ENCODE measurements around the gene TTC27. TPM values are rescaled to one million over a fixed set of nuclear protein-coding genes. Genes with fewer than 3 reads are reported as not detected.

TTC27 gene
- total RNA-seq, result 10 to 100 TPM in 2 of 4 donors, 1 to 10 TPM in 2; 7.1 to 20.3 (median 10.4) TPM

- peak; percentile 96 for DNase-seq
- Histone ChIP-seq H3K27ac (peak within 1 kb of the TSS; percentile 65 to 81 (median 76)), H3K9me3 (no peaks in the 10 kb centered on the region), H3K36me3 (peaks cover 0 to 24% (median 2%) of the 10 kb centered on the region in 4 donors), H3K27me3 (no peaks in the 10 kb centered on the region), H3K4me3 (peak within 1 kb of the TSS; percentile 46 to 85 (median 70)), H3K4me1 (peaks cover 8 to 27% (median 10%) of the 10 kb centered on the region in 4 donors)
- intact Hi-C loops (cut with DNase I; ENCODE audit: low total_unique reads) (no loop called here), in situ Hi-C loops (cut with MboI; ENCODE audit: low pct_ligation_motif_present in 1 of 4, low pct_unique_long_range_greater_than_20kb in 1 of 4, low sequenced_read_pairs in 3 of 4) (no loop called here)
- peak in 1 of 5 experiments; percentile 7 for TF ChIP-seq CTCF (IDR thresholded peaks at IDR 0.05)
- TF ChIP-seq POLR2AphosphoS5 (IDR thresholded peaks at IDR 0.05), result peak in 2 of 3 donors; percentile 38 to 61
- no peak for TF ChIP-seq EP300 (IDR thresholded peaks at IDR 0.05; ENCODE audit: low read depth)
- 0 to 1% methylated on average over 4 to 39 of the region's 39 CpGs for WGBS, 2 donors (ENCODE audit: low coverage in 1 of 2)
Measured at GRCh38 chr2:32627814-32628579, at the start of gene TTC27. Gene TTC27 (plus strand): TSS chr2:32628050. CDS start chr2:32628293, 243 bp downstream.

GRCh38 chr2:32591669-32592463 lies 36.0 kb upstream of the TTC27 start:
- Histone ChIP-seq H3K4me1 (no peaks in the 10 kb centered on the region), H3K27ac (no peak overlapping the region), H3K9me3 (no peaks in the 10 kb centered on the region)

GRCh38 chr2:32594573-32594972 lies 33.3 kb upstream of the TTC27 start:
- no peak overlapping the region for H3K4me3 ChIP-seq
- 89 to 91% methylated on average over 2 to 3 of the region's 3 CpGs for WGBS, 2 donors (ENCODE audit: low coverage in 1 of 2)
- DNase-seq, result no peak
- H3K4me1 ChIP-seq, result no peaks in the 10 kb centered on the region
- H3K27me3 ChIP-seq, result no peaks in the 10 kb centered on the region
- H3K36me3 ChIP-seq, result peaks cover 0 to 26% (median 10%) of the 10 kb centered on the region in 4 donors
- no peaks in the 10 kb centered on the region for H3K9me3 ChIP-seq
- H3K27ac ChIP-seq, result no peak overlapping the region
- no peak for TF ChIP-seq POLR2A (IDR thresholded peaks at IDR 0.05)
- no peak for TF ChIP-seq POLR2AphosphoS5 (IDR thresholded peaks at IDR 0.05)
- no peak for TF ChIP-seq EP300 (IDR thresholded peaks at IDR 0.05; ENCODE audit: low read depth)
- TF ChIP-seq CTCF (IDR thresholded peaks at IDR 0.05), result no peak
- intact Hi-C loops (cut with DNase I; ENCODE audit: low total_unique reads), result no loop called here
- in situ Hi-C loops (cut with MboI; ENCODE audit: low pct_ligation_motif_present in 1 of 4, low pct_unique_long_range_greater_than_20kb in 1 of 4, low sequenced_read_pairs in 3 of 4), result no loop called here

More at GRCh38 chr2:32591669-32592463, 36.0 kb upstream of the TTC27 start:
- TF ChIP-seq EP300 (IDR thresholded peaks at IDR 0.05; ENCODE audit: low read depth) (no peak), POLR2AphosphoS5 (IDR thresholded peaks at IDR 0.05) (no peak), CTCF (IDR thresholded peaks at IDR 0.05) (no peak), POLR2A (IDR thresholded peaks at IDR 0.05) (no peak)
- Histone ChIP-seq H3K27me3 (no peaks in the 10 kb centered on the region), H3K4me3 (no peak overlapping the region), H3K36me3 (peaks cover 0 to 14% (median 2%) of the 10 kb centered on the region in 4 donors)
- 48 to 58% methylated on average over 3 of the region's 3 CpGs for WGBS, 2 donors (ENCODE audit: low coverage in 1 of 2)
- in situ Hi-C loops (cut with MboI; ENCODE audit: low pct_ligation_motif_present in 1 of 4, low pct_unique_long_range_greater_than_20kb in 1 of 4, low sequenced_read_pairs in 3 of 4), result no loop called here
- no peak for DNase-seq
- intact Hi-C loops (cut with DNase I; ENCODE audit: low total_unique reads), result no loop called here

- TF ChIP-seq CTCF (IDR thresholded peaks at IDR 0.05) (no peak), POLR2AphosphoS5 (IDR thresholded peaks at IDR 0.05) (no peak), POLR2A (IDR thresholded peaks at IDR 0.05) (no peak), EP300 (IDR thresholded peaks at IDR 0.05; ENCODE audit: low read depth) (no peak)
- in situ Hi-C loops (cut with MboI; ENCODE audit: low pct_ligation_motif_present in 1 of 4, low pct_unique_long_range_greater_than_20kb in 1 of 4, low sequenced_read_pairs in 3 of 4), result no loop called here
- no peaks in the 10 kb centered on the region for H3K9me3 ChIP-seq
- no peaks in the 10 kb centered on the region for H3K4me1 ChIP-seq
- 92% methylated on average over 2 of the region's 2 CpGs; no CpG with 5 or more reads in 1 of the 2 donors for WGBS, 2 donors (ENCODE audit: low coverage in 1 of 2)
- no peak overlapping the region for H3K4me3 ChIP-seq
- H3K36me3 ChIP-seq, result peaks cover 0 to 58% (median 27%) of the 10 kb centered on the region in 4 donors
- no peak for DNase-seq
- no peak overlapping the region for H3K27ac ChIP-seq
- H3K27me3 ChIP-seq, result no peaks in the 10 kb centered on the region
- intact Hi-C loops (cut with DNase I; ENCODE audit: low total_unique reads), result no loop called here
Measured at GRCh38 chr2:32611366-32611765, 16.5 kb upstream of the TTC27 start.
